ENCODE data around the gene TXNDC16. TPM values are rescaled to one million over a fixed set of nuclear protein-coding genes. Genes with fewer than 3 reads are reported as not detected.

TXNDC16 gene
- total RNA-seq, 1 experiment from 2014 or later: 10.9 TPM

GRCh38 chr14:52547526-52547925 lies 4.8 kb downstream of the TXNDC16 start:
- ATAC-seq (no peak), DNase-seq (ENCODE audit: low spot score) (no peak)
- Mint-ChIP-seq H3K4me3 (no peak overlapping the region), H3K9me3 (no peaks in the 10 kb centered on the region), H3K27ac (peak overlapping the region; percentile 38; the same call in 1 of the 2 replicates), H3K4me1 (peaks cover 22% of the 10 kb centered on the region), H3K27me3 (ENCODE audit: low read depth) (no peaks in the 10 kb centered on the region), H3K36me3 (no peaks in the 10 kb centered on the region)
- ChIA-PET POLR2A (no interaction called here), CTCF (no interaction called here)
- no peak for TF ChIP-seq IRF1 (CRISPR knock-in tag; IDR thresholded peaks at IDR 0.05)
- no peak for TF ChIP-seq ZSCAN18 (CRISPR knock-in tag; IDR thresholded peaks at IDR 0.05)
- TF ChIP-seq, protein P1, sequence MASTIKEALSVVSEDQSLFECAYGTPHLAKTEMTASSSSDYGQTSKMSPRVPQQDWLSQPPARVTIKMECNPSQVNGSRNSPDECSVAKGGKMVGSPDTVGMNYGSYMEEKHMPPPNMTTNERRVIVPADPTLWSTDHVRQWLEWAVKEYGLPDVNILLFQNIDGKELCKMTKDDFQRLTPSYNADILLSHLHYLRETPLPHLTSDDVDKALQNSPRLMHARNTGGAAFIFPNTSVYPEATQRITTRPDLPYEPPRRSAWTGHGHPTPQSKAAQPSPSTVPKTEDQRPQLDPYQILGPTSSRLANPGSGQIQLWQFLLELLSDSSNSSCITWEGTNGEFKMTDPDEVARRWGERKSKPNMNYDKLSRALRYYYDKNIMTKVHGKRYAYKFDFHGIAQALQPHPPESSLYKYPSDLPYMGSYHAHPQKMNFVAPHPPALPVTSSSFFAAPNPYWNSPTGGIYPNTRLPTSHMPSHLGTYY (CRISPR knock-in tag; IDR thresholded peaks at IDR 0.05): no peak
- TF ChIP-seq ZNF121 (CRISPR knock-in tag; IDR thresholded peaks at IDR 0.05): no peak
- TF ChIP-seq ELF4 (CRISPR knock-in tag; IDR thresholded peaks at IDR 0.05; ENCODE audit: low read depth): no peak
- TF ChIP-seq TCF7 (CRISPR knock-in tag; IDR thresholded peaks at IDR 0.05; ENCODE audit: low read depth): no peak
- no peak for TF ChIP-seq CBFB (CRISPR knock-in tag; IDR thresholded peaks at IDR 0.05; ENCODE audit: low read depth)
- TF ChIP-seq SMAD3 (CRISPR knock-in tag; IDR thresholded peaks at IDR 0.05; ENCODE audit: borderline replicate concordance): no peak
- no peak for TF ChIP-seq ATF3 (CRISPR knock-in tag; conservative IDR thresholded peaks at IDR 0.05)
- TF ChIP-seq, protein P2, sequence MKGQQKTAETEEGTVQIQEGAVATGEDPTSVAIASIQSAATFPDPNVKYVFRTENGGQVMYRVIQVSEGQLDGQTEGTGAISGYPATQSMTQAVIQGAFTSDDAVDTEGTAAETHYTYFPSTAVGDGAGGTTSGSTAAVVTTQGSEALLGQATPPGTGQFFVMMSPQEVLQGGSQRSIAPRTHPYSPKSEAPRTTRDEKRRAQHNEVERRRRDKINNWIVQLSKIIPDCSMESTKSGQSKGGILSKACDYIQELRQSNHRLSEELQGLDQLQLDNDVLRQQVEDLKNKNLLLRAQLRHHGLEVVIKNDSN (CRISPR knock-in tag; IDR thresholded peaks at IDR 0.05): no peak
- TF ChIP-seq FOXP1 (CRISPR knock-in tag; IDR thresholded peaks at IDR 0.05; ENCODE audit: borderline replicate concordance): no peak
- TF ChIP-seq PRDM15 (CRISPR knock-in tag; IDR thresholded peaks at IDR 0.05): no peak
- no peak for TF ChIP-seq ATF1 (CRISPR knock-in tag; IDR thresholded peaks at IDR 0.05)
- TF ChIP-seq HMGA2 (CRISPR knock-in tag; IDR thresholded peaks at IDR 0.05): no peak
- no peak for TF ChIP-seq ZBTB21 (CRISPR knock-in tag; IDR thresholded peaks at IDR 0.05; ENCODE audit: borderline replicate concordance)
- TF ChIP-seq CREM (CRISPR knock-in tag; IDR thresholded peaks at IDR 0.05): no peak
- TF ChIP-seq SP1 (CRISPR knock-in tag; conservative IDR thresholded peaks at IDR 0.05): no peak
- no peak for TF ChIP-seq ZNF232 (CRISPR knock-in tag; IDR thresholded peaks at IDR 0.05)
- TF ChIP-seq TP53 (CRISPR knock-in tag; IDR thresholded peaks at IDR 0.05): no peak

GRCh38 chr14:52547027-52547426 lies 5.3 kb downstream of the TXNDC16 start:
- Mint-ChIP-seq H3K9me3 (no peaks in the 10 kb centered on the region), H3K27me3 (ENCODE audit: low read depth) (no peaks in the 10 kb centered on the region), H3K4me1 (peaks cover 22% of the 10 kb centered on the region), H3K27ac (no peak overlapping the region), H3K4me3 (no peak overlapping the region), H3K36me3 (no peaks in the 10 kb centered on the region)
- POLR2A ChIA-PET: no interaction called here
- CTCF ChIA-PET: no interaction called here
- no peak for DNase-seq (ENCODE audit: low spot score)
- ATAC-seq: no peak
- TF ChIP-seq SOX15 (CRISPR knock-in tag; IDR thresholded peaks at IDR 0.05) (no peak), ZBTB21 (CRISPR knock-in tag; IDR thresholded peaks at IDR 0.05; ENCODE audit: borderline replicate concordance) (no peak), MXD4 (CRISPR knock-in tag; IDR thresholded peaks at IDR 0.05; ENCODE audit: borderline replicate concordance) (no peak), SP1 (CRISPR knock-in tag; conservative IDR thresholded peaks at IDR 0.05) (no peak), EMX1 (CRISPR knock-in tag; IDR thresholded peaks at IDR 0.05) (no peak), ZSCAN18 (CRISPR knock-in tag; IDR thresholded peaks at IDR 0.05) (no peak), IRF1 (CRISPR knock-in tag; IDR thresholded peaks at IDR 0.05) (no peak)
- TF ChIP-seq, protein P3, sequence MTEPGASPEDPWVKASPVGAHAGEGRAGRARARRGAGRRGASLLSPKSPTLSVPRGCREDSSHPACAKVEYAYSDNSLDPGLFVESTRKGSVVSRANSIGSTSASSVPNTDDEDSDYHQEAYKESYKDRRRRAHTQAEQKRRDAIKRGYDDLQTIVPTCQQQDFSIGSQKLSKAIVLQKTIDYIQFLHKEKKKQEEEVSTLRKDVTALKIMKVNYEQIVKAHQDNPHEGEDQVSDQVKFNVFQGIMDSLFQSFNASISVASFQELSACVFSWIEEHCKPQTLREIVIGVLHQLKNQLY (CRISPR knock-in tag; IDR thresholded peaks at IDR 0.05): no peak
